GM12878 (cell line): ENCODE results near the gene RBKS. TPM values are rescaled to one million over a fixed set of nuclear protein-coding genes. Genes with fewer than 3 reads are reported as not detected.

Source experiments
- ATAC-seq: fragments of 200-7000 bp; cut with Tn5 transposase; 3 replicates; pipeline ENCODE4 v1.9.1; 2020; ENCODE audit warnings: mild to moderate bottlenecking, moderate library complexity
- BruUV-seq: library from RNA; stranded (reverse); fragments of 400-500 nt; replicated peaks from 2 replicates; lab custom pipeline; 2021; lab: Mats Ljungman, UMichigan
- CTCF ChIA-PET: fragments of 300-600 bp; sonication (Branson Sonifier 250); formaldehyde crosslinking; extraction: SDS; loops from one replicate; lab custom pipeline; 2021; ENCODE audit warnings: inconsistent platforms; lab: Yijun Ruan, JAX
- POLR2A ChIA-PET: fragments of 350-600 bp; formaldehyde crosslinking; extraction: SDS; loops from one replicate; lab custom pipeline; 2021; ENCODE audit warnings: inconsistent platforms; lab: Charles Lee
- RAD21 ChIA-PET: fragments of 300-600 bp; sonication (Branson Sonifier 250); formaldehyde crosslinking; loops from one replicate; lab custom pipeline; 2023; ENCODE audit warnings: antibody characterized with exemption; ENCODE audit not compliant: unreplicated experiment; lab: Charles Lee
- SMC1A ChIA-PET: fragments of 300-600 bp; sonication (Branson Sonifier 250); formaldehyde crosslinking; loops from one replicate; lab custom pipeline; 2023; ENCODE audit not compliant: unreplicated experiment, uncharacterized antibody; lab: Charles Lee
- DNase-seq: peaks from one replicate; pipeline ENCODE4 v3.0.0-alpha.2; 2011; ENCODE audit warnings: low read depth, low spot score
- FAIRE-seq: peaks from 3 replicates; lab custom pipeline; 2011; peaks lifted over from hg19 to GRCh38; lab: Jason Lieb, UNC
- H2AFZ ChIP-seq: 2 replicates; pipeline ENCODE4 v1.6.0; 2011; ENCODE audit warnings: low read depth, low read length, control low read depth; ENCODE audit not compliant: control insufficient read depth
- H3K27ac ChIP-seq: 2 replicates; pipeline ENCODE4 v1.5.1; 2011; ENCODE audit warnings: control low read depth; ENCODE audit not compliant: control insufficient read depth, insufficient read depth
- H3K27me3 ChIP-seq, 2 experiments: replicated peaks in 1 of 2; 2 replicates each; pipeline versions ENCODE4 v1.6.0 to v1.6.1; 2011; ENCODE audit warnings: low read length in 1 of 2; ENCODE audit not compliant: control insufficient read depth in 2 of 2, insufficient read depth in 2 of 2
- H3K36me3 ChIP-seq, 2 experiments: 2 replicates each; pipeline ENCODE4 v1.5.1; 2011; ENCODE audit warnings: low read length in 1 of 2; ENCODE audit not compliant: control insufficient read depth in 2 of 2, insufficient read depth in 2 of 2
- H3K4me1 ChIP-seq: 2 replicates; pipeline ENCODE4 v1.6.1; 2011; ENCODE audit warnings: mild to moderate bottlenecking, low read length, moderate library complexity, mixed read lengths; ENCODE audit not compliant: control insufficient read depth, insufficient read depth
- H3K4me2 ChIP-seq: 2 replicates; pipeline ENCODE4 v1.6.0; 2011; ENCODE audit warnings: control low read depth; ENCODE audit not compliant: control insufficient read depth, insufficient read depth
- H3K4me3 ChIP-seq: fragments of 200-600 bp; sonication (generic); 2 replicates; pipeline ENCODE4 v1.5.1; 2016
- H3K79me2 ChIP-seq: 2 replicates; pipeline ENCODE4 v1.6.0; 2011; ENCODE audit warnings: low read length; ENCODE audit not compliant: control insufficient read depth, insufficient read depth
- H3K9ac ChIP-seq: 2 replicates; pipeline ENCODE4 v1.8.0; 2011; ENCODE audit warnings: low read length, control low read depth, mixed read lengths; ENCODE audit not compliant: control insufficient read depth, insufficient read depth
- H3K9me3 ChIP-seq: replicated peaks from 3 replicates; pipeline ENCODE4 v1.5.1; 2011; ENCODE audit warnings: mild to moderate bottlenecking, low read length; ENCODE audit not compliant: control insufficient read depth, insufficient read depth
- H4K20me1 ChIP-seq: 2 replicates; pipeline ENCODE4 v1.6.0; 2011; ENCODE audit not compliant: control insufficient read depth, insufficient read depth
- ASH2L ChIP-seq: fragments of 300-600, 200-600 bp; sonication (generic); IDR thresholded peaks from 2 replicates; pipeline ENCODE4 v1.6.1; 2017; ENCODE audit warnings: low read depth, mild to moderate bottlenecking, borderline replicate concordance
- BHLHE40 ChIP-seq, 2 experiments: fragments of 450-650 bp in 1 of 2; IDR thresholded peaks; 2 replicates each; pipeline ENCODE4 v1.6.1; 2011 to 2017; ENCODE audit warnings: low read depth in 2 of 2, borderline replicate concordance in 1 of 2, improper control_type of control experiment in 1 of 2, low read length in 1 of 2, mild to moderate bottlenecking in 1 of 2
- CREB1 ChIP-seq: IDR thresholded peaks from 2 replicates; pipeline ENCODE4 v1.6.1; 2012; ENCODE audit warnings: low read depth, mild to moderate bottlenecking, inconsistent platforms
- ETV6 ChIP-seq, 2 experiments: fragments of 450-650 bp in 1 of 2; IDR thresholded peaks in 1 of 2; conservative IDR thresholded peaks in 1 of 2; 2 replicates each; pipeline ENCODE4 v1.6.1; 2014; ENCODE audit warnings: antibody characterized with exemption in 1 of 2, borderline replicate concordance in 1 of 2, low read depth in 1 of 2, mild to moderate bottlenecking in 1 of 2, moderate library complexity in 1 of 2
- LARP7 ChIP-seq: fragments of 450-650 bp; IDR thresholded peaks from 2 replicates; pipeline ENCODE4 v1.6.1; 2017; ENCODE audit warnings: mild to moderate bottlenecking
- MYC ChIP-seq: IDR thresholded peaks from 2 replicates; pipeline ENCODE4 v1.6.1; 2011; ENCODE audit warnings: mild to moderate bottlenecking, low read length, moderate library complexity, inconsistent platforms; ENCODE audit not compliant: insufficient read depth, insufficient replicate concordance, insufficient read length, severe bottlenecking
- NFIC ChIP-seq: IDR thresholded peaks from 2 replicates; pipeline ENCODE4 v1.6.1; 2012; ENCODE audit warnings: low read depth, mild to moderate bottlenecking, inconsistent platforms, low read length, moderate library complexity
- NFYB ChIP-seq: IDR thresholded peaks from 2 replicates; pipeline ENCODE4 v1.6.1; 2011; ENCODE audit warnings: low read depth, mild to moderate bottlenecking, low read length, improper control_type of control experiment, moderate library complexity; ENCODE audit not compliant: insufficient read depth
- NR2F1 ChIP-seq: fragments of 450-650 bp; conservative IDR thresholded peaks from 2 replicates; pipeline ENCODE4 v1.6.1; 2017; ENCODE audit warnings: mild to moderate bottlenecking
- PAX5 ChIP-seq: IDR thresholded peaks from 2 replicates; pipeline ENCODE4 v1.6.1; 2011; ENCODE audit warnings: low read depth, low read length, borderline replicate concordance
- RELA ChIP-seq: fragments of 450-650 bp; IDR thresholded peaks from 2 replicates; pipeline ENCODE4 v1.8.0; 2014; ENCODE audit warnings: borderline replicate concordance; ENCODE audit not compliant: partially characterized antibody
- RELB ChIP-seq: fragments of 450-650 bp; IDR thresholded peaks from 2 replicates; pipeline ENCODE4 v1.6.1; 2017; ENCODE audit warnings: low read depth, mild to moderate bottlenecking, moderate library complexity
- RUNX3 ChIP-seq: IDR thresholded peaks from 2 replicates; pipeline ENCODE4 v1.6.1; 2012; ENCODE audit warnings: low read length, inconsistent platforms
- SIN3A ChIP-seq: IDR thresholded peaks from 2 replicates; pipeline ENCODE4 v1.6.1; 2012; ENCODE audit warnings: low read depth, low read length, improper control_type of control experiment
- SP1 ChIP-seq: IDR thresholded peaks from one replicate; pipeline ENCODE4 v1.6.1; 2011; ENCODE audit warnings: low read depth, low read length
- TBL1XR1 ChIP-seq: IDR thresholded peaks from 2 replicates; pipeline ENCODE4 v1.6.1; 2012; ENCODE audit warnings: low read depth, low read length, improper control_type of control experiment
- ZNF384 ChIP-seq: IDR thresholded peaks from 2 replicates; pipeline ENCODE4 v1.6.1; 2012; ENCODE audit warnings: low read depth, mild to moderate bottlenecking, low read length, improper control_type of control experiment, borderline replicate concordance
- WGBS: methylation state at CpG from one replicate; pipeline ENCODE4 v1.1.6; 2016; ENCODE audit warnings: low lambda C conversion rate; ENCODE audit not compliant: insufficient replicate concordance, insufficient coverage; ENCODE audit errors: missing lambda C conversion rate; 5-methylcytosine and 5-hydroxymethylcytosine counted together
- in situ Hi-C: fragments of 300-500 bp; cut with MboI; formaldehyde crosslinking; loops from 9 replicates; pipeline ENCODE4 v1.14.3; 2018; ENCODE audit warnings: mixed read lengths
- intact Hi-C: fragments of 100-400 bp; cut with micrococcal nuclease; formaldehyde crosslinking; loops from one replicate; pipeline ENCODE4 v1.14.2; 2022; ENCODE audit not compliant: unreplicated experiment
- polyA plus RNA-seq, 11 experiments: library from polyadenylated mRNA; depleted of rRNA in 4 of 11; unstranded in 6 of 11; stranded (reverse) in 5 of 11; fragments of >200 nt; fragmentation: Nextera tagmentation in 4 of 11; fragmentation: Illumina TruSeq in 1 of 11; extraction: Ambion mirVana in 4 of 11; extraction: Trizol in 1 of 11; gene quantifications; 1 replicate in 1 of 11; 2 replicates in 10 of 11; pipeline versions ENCODE4 v1.2.1 to v1.2.3, GENCODE V29; 2011 to 2016; ENCODE audit warnings: inconsistent platforms in 2 of 11, missing spikeins in 2 of 11, low read depth in 1 of 11
- total RNA-seq, 4 experiments: library from RNA; depleted of rRNA in 3 of 4; stranded (reverse); fragments of >200 nt in 3 of 4; fragmentation: Illumina TruSeq in 1 of 4; extraction: Trizol in 1 of 4; gene quantifications; 2 replicates each; pipeline versions ENCODE4 v1.2.1 to v1.2.3, GENCODE V29; 2013 to 2021
- TF ChIP-seq, protein P1 (sequence below): fragments of 450-650 bp; IDR thresholded peaks from 2 replicates; pipeline ENCODE4 v1.6.1; 2017; ENCODE audit warnings: mild to moderate bottlenecking

RBKS gene
- total and polyA plus RNA-seq, 10 of the 15 experiments (the other 5 are each of a cell fraction or from before 2014, with no cell fraction given) = 0.39 to 1.8 (median 1.0) TPM

GRCh38 chr2:27871802-27872201, 18.4 kb downstream of the RBKS start (continued):
- no peak for TF ChIP-seq NFYB
- TF ChIP-seq RELA = no peak
- no peak for TF ChIP-seq ASH2L
- no peak for TF ChIP-seq PAX5
- TF ChIP-seq, protein P1, sequence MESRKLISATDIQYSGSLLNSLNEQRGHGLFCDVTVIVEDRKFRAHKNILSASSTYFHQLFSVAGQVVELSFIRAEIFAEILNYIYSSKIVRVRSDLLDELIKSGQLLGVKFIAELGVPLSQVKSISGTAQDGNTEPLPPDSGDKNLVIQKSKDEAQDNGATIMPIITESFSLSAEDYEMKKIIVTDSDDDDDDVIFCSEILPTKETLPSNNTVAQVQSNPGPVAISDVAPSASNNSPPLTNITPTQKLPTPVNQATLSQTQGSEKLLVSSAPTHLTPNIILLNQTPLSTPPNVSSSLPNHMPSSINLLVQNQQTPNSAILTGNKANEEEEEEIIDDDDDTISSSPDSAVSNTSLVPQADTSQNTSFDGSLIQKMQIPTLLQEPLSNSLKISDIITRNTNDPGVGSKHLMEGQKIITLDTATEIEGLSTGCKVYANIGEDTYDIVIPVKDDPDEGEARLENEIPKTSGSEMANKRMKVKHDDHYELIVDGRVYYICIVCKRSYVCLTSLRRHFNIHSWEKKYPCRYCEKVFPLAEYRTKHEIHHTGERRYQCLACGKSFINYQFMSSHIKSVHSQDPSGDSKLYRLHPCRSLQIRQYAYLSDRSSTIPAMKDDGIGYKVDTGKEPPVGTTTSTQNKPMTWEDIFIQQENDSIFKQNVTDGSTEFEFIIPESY = no peak
- TF ChIP-seq, all 136 proteins: peak for 0

DNA sequence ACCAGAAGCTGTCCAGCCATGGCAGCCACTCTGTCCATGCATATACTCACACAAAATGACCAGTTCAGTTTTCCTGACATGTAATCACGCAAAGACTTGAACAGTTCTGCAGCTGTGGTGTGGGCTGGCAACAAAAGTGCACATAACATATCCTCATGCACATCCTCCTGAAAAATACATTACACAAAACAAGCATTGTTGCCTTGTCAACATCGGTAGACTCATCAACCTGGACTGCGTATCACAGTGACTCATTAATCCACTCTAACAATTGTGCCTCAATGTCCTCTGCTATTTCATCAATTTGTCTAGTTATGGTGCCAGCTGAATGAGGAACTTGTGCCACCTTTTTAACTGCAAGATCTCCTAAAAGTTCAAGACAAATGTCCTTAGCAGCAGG, 19.5 kb downstream of the RBKS start:
- SMC1A ChIA-PET = no interaction called here
- 81% methylated on average over 3 of the region's 3 CpGs for WGBS
- RAD21 ChIA-PET = no interaction called here
- no peaks in the 10 kb centered on the region for H3K4me1 ChIP-seq
- no peak for DNase-seq
- H3K79me2 ChIP-seq = no peaks in the 10 kb centered on the region
- no peak overlapping the region for H3K4me2 ChIP-seq
- CTCF ChIA-PET = interaction anchor here (1.0 kb wide), 1 partner anchor 148 kb away, joined by 3 read pairs; no protein-coding TSS in a partner anchor
- no peaks in the 10 kb centered on the region for H3K9me3 ChIP-seq
- intact Hi-C loops (no loop called here), in situ Hi-C loops (no loop called here)
- H3K9ac ChIP-seq = no peak overlapping the region
- no peaks in the 10 kb centered on the region for H3K36me3 ChIP-seq
- no peak overlapping the region for H3K4me3 ChIP-seq
- POLR2A ChIA-PET = interaction anchor here (0.5 to 1.5 kb wide), 3 partner anchors 19 to 1763 kb away, joined by 3 to 5 read pairs (median 3); partner anchors contain the start of genes BABAM2 and RBKS
- BruUV-seq = no TSS peak
- no peak for FAIRE-seq
- no peaks in the 10 kb centered on the region for H3K27me3 ChIP-seq
- H2AFZ ChIP-seq = no peak overlapping the region
- ATAC-seq = no peak
- no peak overlapping the region for H3K27ac ChIP-seq
- no peaks in the 10 kb centered on the region for H4K20me1 ChIP-seq
- TF ChIP-seq BHLHE40 (IDR thresholded peaks at IDR 0.05; ENCODE audit: borderline replicate concordance in 1 of 2, low read depth in 2 of 2, low read length in 1 of 2) = no peak
- TF ChIP-seq CREB1 = no peak
- no peak for TF ChIP-seq NFIC
- no peak for TF ChIP-seq TBL1XR1
- TF ChIP-seq SP1 = no peak
- no peak for TF ChIP-seq RELB
- no peak for TF ChIP-seq MYC
- TF ChIP-seq LARP7 = no peak
- TF ChIP-seq SIN3A = no peak
- no peak for TF ChIP-seq RUNX3
- TF ChIP-seq ZNF384 = no peak
- TF ChIP-seq ETV6 (conservative IDR thresholded peaks at IDR 0.05 in 1 of 2, IDR thresholded peaks at IDR 0.05 in 1 of 2; ENCODE audit: borderline replicate concordance in 1 of 2, low read depth in 1 of 2) = no peak
- TF ChIP-seq NR2F1 = no peak
